HG03025 (cell line): Measurements from ENCODE around the gene APOA1.

Experiments used
- ATAC-seq: cut with Tn5 transposase; IDR thresholded peaks from one replicate; pipeline ENCODE4 v1.9.1; 2021; ENCODE audit warnings: mild to moderate bottlenecking, moderate library complexity; ENCODE audit not compliant: unreplicated experiment, low FRiP score

APOA1 gene

GRCh38 chr11:116837231-116838091 is at the start of gene APOA1:
Gene APOA1, minus strand, starts transcription at chr11:116837622. Its CDS starts 235 bp downstream, at chr11:116837387.
- ATAC-seq, result no peak

DNA sequence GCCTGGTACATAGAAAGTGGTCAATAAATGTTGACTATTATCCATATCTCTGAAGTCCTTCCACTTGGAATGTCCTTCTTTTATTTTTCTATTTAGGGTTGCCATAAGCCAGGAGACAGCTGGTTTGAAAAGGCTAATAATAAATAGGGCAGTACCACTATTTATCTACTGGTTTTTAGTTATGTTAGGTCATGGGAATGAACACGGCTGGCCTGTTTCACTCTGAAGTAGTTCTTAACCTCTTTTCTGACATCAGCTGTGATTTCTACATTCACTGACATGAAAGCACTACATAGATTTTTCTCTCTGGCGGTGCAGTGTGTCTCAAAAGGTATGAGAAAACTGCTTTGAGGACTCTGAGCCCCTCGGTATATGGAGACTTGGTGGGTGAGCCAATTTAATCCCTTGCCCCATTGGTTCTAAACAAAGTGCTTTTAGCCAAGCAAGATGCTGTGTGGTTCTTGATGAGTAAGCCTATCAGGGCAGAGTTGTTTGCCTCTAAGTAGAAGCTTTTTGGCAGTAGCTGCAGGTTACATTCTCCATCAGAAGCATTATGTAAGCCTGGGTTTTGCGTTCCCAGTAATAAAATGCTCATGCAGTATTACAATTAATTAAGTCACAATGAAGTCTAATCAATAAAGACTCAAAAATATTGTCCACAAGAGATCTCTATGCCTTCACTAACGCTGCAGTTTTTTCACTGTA is 48.7 kb upstream of the APOA1 start:
- no peak for ATAC-seq

- ATAC-seq, result no peak
Measured at GRCh38 chr11:116882386-116882785, 45.0 kb upstream of the APOA1 start.

- no peak for ATAC-seq
Measured at GRCh38 chr11:116881143-116881542, 43.7 kb upstream of the APOA1 start.

DNA sequence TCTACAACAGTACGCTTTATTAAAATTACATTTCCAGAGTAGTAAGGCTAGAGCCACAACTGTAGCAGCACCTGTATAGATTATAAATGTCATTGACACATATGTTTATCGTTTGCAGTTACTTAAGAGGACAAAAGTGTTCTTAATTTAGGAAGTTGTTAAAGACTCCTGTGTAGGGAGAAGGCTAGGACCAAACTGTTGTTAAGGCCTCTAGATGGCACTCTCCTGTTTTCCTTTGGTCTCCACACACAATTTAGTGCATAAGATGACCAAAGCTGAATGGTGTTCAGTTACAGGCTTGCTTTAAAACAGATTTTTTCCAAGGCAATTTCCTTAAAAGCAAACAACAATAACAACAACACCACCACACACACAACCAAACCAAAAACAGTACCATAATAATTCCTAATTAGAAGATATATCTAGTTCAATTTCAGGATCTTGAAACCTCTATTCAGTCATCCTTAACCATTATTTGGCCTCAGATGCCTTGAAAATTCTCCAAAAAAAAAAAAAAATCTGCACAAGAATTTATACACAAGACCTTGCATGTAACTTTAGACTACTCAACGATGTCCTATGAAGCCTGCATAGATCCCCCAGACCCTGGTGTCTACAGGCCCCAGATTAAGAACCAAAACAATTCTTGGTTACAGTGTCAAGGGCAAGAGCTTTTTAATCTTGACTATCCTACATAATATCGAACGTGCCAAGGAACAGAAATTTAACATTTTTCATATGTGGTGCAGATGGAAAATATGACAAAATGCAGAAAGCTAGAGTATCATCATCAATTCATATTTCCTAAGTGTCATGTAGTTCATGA is 42.6 kb upstream of the APOA1 start:
- ATAC-seq, result no peak

GRCh38 chr11:116876656-116877055 is 39.2 kb upstream of the APOA1 start:
- ATAC-seq, result no peak

GRCh38 chr11:116875194-116875593 is 37.8 kb upstream of the APOA1 start:
- no peak for ATAC-seq

GRCh38 chr11:116874251-116874650 is 36.8 kb upstream of the APOA1 start:
- ATAC-seq, result no peak

DNA sequence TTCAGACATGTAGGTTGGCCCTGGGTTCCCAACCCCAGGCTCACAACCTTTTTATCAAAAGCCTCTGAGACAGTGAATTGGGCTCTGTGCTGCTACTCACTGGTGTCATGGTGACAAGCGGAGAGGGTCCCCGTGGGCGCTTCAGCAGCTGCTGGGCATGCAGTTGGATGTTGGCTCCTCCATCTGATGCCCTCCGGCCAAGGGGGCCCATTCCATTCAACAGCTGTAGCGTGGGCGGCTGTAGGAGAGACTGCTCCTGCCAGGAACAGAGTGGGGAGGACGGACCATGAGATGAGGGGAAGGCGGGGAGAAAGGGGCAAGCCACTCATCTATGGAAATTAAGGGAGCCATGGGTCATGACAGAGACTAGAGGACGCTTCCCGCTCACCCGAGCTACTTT is 36.0 kb upstream of the APOA1 start:
- ATAC-seq, result no peak

DNA sequence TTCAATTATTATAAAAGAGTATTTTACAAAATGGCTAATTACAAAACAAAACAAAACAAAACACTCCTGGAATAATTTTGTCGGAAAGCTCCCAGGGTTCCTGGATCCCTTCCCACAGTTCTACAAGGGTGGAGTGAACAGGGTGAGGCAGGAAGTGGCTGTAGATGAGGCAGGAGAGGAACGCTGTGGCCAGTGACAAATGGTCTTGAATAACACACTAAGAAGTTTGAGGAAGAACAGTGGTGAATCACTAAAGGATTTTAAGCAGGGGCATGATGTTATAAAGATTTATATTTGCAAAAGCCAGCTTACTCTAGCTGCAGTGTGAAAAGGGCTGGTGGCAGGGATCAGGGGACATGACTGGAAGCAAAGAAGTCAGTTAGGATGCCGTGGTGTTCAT is 33.8 kb upstream of the APOA1 start:
- ATAC-seq, result no peak

DNA sequence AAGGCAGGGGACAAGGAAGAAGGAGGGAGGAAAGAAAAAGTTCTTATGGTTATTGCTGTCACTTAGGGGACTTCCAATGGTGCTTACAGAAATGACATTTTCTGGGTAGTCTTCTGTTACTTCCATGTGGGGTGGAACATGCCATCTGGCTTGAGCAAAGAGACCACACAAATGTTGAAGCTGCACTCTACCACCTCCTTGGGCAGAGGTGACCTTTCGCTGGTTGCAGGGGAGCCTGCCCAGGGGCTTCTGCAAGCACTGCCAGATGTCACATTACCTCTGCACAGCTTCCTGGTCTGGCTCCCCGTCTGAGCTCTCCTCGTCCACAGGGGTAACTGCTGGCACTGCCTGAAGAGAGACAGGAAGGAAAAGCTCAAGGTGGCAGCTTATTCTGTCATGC is 32.6 kb upstream of the APOA1 start:
- no peak for ATAC-seq

DNA sequence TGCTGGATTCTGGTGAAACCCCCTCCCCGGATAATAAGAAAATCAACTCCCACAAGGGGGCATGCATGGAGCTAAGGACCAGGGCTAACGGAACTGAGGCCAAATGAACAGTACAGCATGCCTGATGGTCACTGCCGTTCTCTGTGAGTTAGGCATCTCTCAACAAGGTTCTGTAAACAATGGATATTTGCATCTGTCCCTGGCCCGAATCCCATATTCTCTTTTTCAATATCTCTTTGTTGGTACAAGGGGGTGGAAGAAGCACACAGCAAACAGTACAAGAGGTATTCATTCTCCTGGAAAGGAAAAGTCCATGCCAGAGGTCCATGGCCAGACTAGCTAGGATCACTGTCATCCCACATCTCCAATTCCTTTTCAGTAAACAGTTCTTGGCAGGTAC is 32.2 kb upstream of the APOA1 start:
- no peak for ATAC-seq

DNA sequence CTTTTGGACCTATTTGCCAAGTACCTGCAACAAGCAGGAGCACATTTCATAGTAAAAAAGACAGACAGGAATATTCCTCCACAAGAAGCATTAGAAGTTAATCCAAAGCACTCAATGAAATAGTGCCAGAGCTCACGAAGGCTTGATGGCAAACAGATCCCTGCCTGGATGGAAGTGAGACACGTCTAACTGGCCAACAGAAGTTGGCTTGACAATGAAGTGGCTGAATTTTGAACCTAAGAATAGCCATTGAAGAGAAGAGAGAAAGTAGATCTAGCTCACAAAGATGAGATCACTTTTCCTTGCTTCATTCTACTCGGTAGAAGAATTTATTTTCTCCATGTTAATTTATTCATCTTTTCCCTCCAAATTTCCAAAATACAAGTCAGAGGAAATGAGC is 30.6 kb upstream of the APOA1 start:
- no peak for ATAC-seq

DNA sequence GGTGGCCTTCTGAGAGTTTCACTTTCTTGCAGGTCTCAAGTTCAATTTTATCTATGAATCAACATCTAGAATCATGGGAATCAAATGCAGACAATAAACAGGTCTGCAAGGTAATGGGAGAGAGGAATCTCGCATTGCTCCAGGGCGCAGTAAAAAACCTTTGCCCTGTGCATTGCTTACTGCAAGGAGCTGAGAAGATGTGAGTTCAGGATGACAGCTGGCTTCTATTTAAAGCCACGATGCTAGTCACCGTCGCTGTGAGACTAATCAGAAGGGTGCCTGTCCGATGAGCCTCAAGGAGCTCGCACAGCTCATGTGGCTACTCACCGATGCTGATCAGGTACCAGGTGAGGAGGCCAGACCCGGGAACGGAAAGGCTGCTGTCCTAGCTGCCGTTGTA is 30.2 kb upstream of the APOA1 start:
- ATAC-seq, result no peak

DNA sequence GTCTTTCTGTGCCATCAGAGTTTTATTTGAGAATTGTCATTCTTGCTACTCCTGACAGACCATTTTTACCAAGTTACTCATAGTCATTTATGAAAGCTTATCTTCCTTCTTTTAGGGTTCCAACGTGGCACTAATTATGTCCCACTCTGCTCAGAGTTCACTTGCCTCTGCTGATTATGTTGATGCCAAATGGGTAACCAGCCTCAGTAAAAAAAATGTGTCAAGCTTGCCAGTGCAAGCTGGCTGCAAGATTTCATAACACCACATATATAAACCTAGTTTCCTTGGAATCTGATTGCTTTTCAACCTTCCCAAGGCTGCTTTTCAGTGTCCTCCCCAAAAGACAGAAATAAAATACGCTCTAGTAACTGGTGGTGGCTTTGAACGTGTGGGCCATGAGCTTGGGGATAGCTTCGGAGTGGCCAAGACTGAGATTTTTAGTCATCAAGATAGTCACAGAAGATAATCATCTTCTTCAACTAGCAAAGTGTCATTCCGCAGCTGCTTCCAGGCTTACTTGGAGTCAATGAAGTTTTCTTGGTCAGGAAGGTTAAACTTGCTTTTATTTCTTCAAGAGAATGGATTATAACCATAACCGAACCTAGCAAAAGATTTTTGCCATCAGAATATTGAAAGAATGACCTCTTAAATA is 29.5 kb upstream of the APOA1 start:
- ATAC-seq, result no peak

DNA sequence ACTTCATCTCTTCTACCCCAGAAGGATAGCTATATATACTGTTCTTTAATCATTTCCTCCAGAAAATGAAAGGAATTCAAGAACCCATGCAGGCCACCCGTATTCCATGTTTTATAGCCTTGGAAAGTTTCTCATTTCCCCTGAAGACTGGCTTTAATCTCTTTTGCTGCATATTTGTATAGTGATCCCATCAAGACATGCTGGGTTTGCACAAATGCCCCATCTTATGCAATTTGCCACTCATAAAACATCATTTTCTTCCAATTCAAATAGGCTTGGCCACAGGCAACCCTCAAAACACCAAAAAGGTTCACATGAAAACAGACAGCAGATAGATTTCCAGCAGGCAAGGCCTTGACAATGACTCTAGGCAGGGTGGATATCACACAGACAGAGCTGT is 28.3 kb upstream of the APOA1 start:
- ATAC-seq, result no peak

- no peak for ATAC-seq
Measured at GRCh38 chr11:116864531-116864930, 27.1 kb upstream of the APOA1 start.

DNA sequence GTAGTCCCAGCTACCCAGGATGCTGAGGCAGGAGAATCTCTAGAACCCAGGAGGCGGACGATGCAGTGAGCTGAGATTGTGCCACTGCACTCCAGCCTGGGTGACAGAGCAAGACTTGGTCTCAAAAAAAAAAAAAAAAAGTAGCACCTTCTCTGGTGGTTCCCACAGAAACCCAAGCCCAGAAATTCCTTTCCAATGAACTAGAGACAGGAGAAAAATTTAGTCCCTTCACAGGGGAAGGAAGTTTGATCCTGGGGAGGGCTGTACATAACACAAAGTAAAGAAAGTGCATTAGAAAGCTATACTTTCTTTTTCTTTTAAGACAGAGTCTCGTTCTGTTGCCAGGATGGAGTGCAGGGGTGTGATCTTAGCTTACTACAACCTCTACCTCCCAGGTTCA is 25.5 kb upstream of the APOA1 start:
- ATAC-seq, result no peak

DNA sequence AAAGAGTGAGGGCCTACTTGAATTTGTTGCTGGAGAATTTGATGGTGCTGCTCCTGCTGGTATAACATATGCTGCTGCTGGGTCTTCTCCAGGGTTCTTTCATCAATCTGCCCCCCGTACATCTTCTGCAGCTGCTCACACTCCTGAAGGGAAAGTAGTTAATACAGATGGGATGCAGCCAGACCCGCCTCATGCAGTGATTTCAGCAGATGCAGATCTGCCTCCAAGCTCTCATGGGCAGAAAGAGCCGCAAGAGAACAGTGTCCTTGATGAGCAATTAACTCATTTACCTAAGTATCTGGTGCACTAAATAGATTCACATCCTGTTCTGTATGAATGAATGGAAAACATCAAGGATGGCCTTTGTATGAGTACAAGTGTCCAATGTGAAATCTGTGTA is 24.8 kb upstream of the APOA1 start:
- no peak for ATAC-seq

DNA sequence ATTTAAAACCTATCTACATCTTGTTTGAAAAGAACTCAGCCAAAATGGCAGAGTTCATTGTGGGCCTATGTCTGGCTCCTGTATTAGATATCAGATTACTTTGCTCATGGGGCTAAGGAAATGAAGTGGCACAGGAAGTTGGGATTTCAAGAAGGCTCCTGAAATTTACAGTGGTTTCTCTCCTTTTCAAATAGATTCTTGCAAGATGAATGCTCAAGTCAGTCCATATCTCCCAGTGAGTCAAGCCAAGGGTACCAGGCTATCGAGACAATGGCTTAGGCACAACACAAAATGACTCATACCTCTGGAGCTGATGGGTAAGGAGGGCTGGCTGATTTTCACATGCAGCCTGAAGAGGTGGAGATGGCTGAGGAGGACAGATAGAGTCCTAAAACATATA is 24.1 kb upstream of the APOA1 start:
- no peak for ATAC-seq

GRCh38 chr11:116860303-116860702 is 22.9 kb upstream of the APOA1 start:
- ATAC-seq, result no peak
